ENCODE data around the gene TRAFD1.

GRCh38 chr12:112159146-112159541 lies 33.8 kb downstream of the TRAFD1 start:
- TF ChIP-seq TSHZ2 (CRISPR knock-in tag; IDR thresholded peaks at IDR 0.05) (no peak), CREB5 (CRISPR knock-in tag; IDR thresholded peaks at IDR 0.05; ENCODE audit: low read depth) (no peak), ZC3H10 (CRISPR knock-in tag; IDR thresholded peaks at IDR 0.05) (no peak), POU6F1 (CRISPR knock-in tag; IDR thresholded peaks at IDR 0.05; ENCODE audit: borderline replicate concordance, low read depth) (no peak), TCF4 (CRISPR knock-in tag; IDR thresholded peaks at IDR 0.05; ENCODE audit: borderline replicate concordance) (no peak), OSR1 (CRISPR knock-in tag; IDR thresholded peaks at IDR 0.05) (no peak), ESRRG (CRISPR knock-in tag; IDR thresholded peaks at IDR 0.05) (no peak), ZFP30 (CRISPR knock-in tag; IDR thresholded peaks at IDR 0.05) (no peak), ZNF565 (CRISPR knock-in tag; conservative IDR thresholded peaks at IDR 0.05; ENCODE audit: low read depth) (no peak), ZNF70 (CRISPR knock-in tag; IDR thresholded peaks at IDR 0.05) (no peak), ZFP3 (CRISPR knock-in tag; IDR thresholded peaks at IDR 0.05) (no peak), PPARA (CRISPR knock-in tag; IDR thresholded peaks at IDR 0.05; ENCODE audit: borderline replicate concordance) (no peak), CSRNP3 (CRISPR knock-in tag; IDR thresholded peaks at IDR 0.05) (no peak), PATZ1 (CRISPR knock-in tag; IDR thresholded peaks at IDR 0.05; ENCODE audit: borderline replicate concordance) (no peak)
